ENCODE results near the gene SAPCD2.
A peak's percentile ranks its signal among the peaks of the same experiment; 100 is the strongest.
"Not testable (repeated sequence)": the region's sequence is repeated elsewhere in the genome, so short reads cannot be mapped to it uniquely, and the experiment has no call there.

Gene SAPCD2

DNA sequence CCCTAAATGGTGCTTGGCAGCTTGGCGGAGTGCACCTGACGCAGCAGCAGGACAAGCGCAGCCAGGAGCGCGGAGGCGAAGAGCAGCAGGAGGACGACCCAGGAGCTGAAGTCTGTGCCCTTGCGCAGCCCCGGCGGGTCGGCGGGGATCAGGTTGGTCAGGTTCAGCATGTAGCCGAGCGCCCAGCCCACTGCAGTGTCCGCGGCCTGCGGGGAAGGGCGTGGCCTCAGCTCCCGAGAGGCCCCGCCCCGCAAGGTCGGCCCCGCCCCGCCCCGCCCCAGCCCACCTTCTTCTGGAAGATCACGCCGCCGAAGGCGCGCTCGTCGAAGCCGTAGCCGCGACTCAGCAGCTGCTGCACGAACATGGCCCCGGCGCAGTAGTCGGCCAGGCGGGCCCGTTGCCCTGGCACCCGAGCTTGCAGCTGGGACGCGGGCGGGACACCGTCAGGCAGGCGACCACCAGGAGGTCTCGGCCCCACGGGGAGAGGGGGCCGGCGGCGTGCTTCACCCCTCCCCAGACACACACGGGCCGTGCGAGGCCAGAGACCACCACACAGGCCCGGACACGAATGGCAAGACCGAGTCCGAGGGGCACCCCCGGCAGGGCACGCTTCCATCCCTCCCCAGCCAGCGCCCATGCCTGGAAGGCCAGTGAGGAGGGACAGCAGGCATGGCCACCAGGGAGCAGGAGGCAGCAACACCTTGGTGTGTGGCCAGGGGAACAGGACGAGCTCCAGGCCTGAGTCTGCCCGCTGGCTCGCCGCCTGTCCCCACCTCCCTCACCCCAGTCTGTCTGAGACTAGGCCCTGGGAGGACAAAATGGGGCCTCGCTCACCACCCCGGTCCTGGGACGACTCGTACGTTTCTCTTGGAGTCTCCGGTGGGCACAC lies 21.5 kb downstream of the SAPCD2 start:
- no peak for DNase-seq (ENCODE audit: low read depth, low spot score)

DNA sequence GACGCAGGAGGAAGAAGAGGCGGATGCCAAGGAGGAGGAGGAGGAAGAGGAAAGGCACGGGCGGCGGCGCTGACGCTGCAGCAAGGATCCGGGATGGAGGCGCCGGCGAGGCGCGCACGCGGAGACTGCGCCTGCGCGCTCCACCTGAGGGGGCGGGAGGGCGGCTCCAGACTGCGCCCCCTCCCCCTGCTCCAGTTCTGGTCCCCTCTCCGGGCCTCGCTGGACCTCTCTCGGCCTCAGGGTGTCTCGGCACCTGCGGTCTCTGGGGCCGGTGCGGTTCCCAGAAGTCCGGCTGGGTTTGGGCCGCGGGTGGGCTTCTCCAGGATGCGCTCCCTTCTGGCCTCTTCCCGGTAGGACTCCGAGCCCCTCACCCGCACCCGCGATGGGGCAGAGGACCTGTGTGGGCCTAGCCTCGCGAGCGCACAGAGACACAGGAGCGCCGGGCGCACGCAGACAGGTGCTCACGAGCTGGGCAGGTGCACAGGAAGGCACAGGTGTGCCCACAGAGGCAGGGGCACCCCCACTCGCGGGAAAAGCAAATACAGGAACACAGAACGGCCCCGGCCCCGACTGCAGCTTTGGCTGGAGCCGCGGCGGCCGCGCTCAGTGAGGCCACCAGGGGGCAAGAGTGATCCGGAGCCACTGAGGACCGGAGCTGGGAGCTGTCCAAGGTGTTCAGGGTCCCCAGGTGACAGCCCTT lies 24.1 kb downstream of the SAPCD2 start, which contains the start of gene NPDC1:
Gene NPDC1, minus strand, starts transcription at position 90 of the 700 bp plus-strand sequence. CDS start 188 bp downstream, outside the sequence.
- peak; percentile 61 for DNase-seq (ENCODE audit: low read depth, low spot score)

DNA sequence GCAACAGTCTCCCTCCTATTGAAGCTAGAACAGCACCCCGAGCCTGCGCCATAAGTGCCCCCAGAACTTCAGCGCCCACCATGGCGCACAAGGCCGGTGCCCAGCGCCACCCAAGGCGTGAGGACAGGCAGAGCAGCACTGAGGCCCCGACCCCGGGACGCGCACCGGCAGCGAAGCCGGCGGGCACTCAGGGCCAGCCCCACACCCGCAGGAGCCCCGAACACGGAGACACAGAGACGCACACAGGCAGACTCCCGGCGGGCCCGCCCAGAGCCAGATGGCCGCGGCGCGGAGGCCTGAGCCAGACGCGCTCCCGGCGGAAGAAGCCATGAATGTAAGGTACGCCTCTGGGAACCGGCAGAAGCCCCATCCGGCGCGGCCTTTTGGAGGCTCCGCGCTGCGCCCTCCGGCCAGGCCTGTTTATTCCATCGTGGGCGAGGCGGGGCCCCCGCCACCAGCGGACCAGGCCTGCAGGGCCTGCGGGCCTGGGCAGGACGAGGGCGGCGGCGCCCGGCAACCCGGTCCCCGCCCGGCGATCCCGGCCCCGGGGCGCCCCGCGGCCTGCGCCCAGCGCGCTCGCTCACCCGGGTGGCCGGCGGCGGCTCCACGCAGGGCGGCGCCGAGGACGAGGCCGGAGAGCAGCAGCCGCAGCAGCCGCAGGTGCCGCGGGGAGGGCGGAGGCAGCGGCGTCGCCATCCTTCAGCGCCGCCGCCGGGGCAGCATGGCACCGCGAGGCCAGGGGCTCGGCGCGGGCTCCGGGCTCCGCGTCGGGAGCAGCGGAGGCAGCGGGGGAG lies 24.9 kb downstream of the SAPCD2 start:
- no peak for DNase-seq (ENCODE audit: low read depth, low spot score)

DNA sequence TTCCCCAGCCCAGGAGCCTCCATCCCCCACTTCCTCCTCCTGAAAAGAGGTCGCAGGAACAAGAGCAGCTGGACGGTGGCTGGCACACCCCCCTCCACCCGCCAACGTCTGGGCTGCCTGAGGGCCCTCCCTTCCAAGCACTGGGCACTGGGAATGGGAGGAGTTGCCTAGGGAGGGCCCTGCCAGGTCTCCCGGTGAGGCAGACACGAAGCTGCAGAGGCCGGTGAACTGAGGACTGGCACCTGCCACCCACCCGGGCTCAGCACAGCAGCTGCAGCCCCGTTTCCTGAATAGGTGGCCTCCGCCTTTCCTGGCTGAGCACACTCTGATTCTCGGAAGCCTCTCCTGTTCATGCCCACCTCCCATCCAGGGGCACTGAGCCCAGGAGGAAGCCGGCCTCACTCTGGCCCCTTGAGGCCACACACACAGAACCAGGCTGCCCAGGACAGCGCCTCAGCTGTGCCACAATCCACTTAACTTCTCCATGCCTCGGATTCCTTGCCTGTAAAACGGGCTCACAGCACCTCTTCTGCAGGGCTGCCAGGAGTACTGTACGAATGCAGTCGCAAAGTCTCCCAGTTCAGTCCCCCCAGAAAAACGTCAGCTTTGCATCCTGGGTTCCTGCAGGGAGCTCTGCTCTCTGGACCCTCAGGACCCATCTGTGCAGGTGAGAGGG lies 25.7 kb downstream of the SAPCD2 start:
- no peak for DNase-seq (ENCODE audit: low read depth, low spot score)

DNA sequence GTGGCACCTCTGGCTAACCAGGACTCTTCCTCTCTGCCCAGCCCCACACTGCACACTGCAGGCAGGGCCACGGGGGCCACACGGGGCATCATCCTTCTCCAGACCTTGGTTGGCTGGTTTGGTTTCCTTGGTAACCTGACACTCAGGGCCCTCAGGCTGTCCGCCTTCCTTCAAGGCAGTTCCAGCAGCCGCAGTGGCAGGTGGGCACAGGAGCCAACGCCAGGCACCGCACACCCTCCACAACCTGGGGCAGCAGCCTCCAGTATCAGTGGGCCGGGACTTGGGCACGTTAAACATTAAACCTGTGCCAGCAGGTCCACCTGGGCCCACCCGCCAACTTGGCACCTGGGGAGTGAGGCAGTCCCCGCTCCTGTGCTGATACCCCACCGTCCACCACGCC lies 26.3 kb downstream of the SAPCD2 start:
- no peak for DNase-seq (ENCODE audit: low read depth, low spot score)

DNA sequence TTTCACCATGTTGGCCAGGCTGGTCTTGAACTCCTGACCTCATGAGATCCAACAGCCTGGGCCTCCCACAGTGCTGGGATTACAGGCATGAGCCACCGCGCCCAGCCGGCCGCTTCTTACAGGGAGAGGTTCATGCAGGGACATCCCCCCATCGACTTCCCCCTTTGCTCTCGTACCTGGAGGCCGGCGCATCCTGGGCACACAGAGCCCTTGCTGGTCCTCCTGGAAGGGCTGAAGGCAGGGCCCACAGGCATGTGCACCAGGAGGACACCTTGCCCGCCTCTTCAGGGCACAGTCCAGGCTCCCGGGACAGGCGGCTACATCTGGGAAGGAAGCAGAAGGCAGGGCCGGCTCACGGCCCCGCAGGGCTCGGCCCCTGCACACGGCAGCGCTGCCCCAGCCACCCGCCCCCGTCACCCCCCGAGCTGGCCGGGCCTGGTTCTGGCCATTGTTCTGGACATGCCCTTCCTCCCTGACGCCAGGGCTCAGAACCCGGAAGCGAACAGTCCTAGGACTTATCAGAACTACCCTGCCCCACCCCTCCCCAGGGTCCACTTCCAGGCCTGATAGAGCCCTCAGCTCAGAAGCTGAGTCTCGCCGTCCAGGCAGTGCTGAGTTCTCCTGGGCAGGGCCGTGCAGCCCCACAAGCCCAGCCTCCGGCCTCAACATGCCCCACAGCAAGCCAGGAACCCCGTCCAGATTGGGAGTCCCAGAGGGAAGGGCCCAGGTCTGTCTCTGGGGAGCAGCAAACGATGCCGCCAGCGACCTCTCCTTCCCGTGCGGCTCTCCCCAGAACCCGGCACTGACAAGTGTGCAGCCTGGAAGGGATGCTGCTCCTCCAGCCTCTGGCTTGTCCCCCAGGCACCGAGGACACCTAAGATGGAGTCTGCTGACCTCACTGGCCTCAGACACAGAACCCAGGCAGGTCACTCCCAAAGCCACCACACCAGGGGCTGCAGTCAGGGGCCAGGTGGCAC lies 27.3 kb downstream of the SAPCD2 start:
- no peak for DNase-seq (ENCODE audit: low read depth, low spot score)

DNA sequence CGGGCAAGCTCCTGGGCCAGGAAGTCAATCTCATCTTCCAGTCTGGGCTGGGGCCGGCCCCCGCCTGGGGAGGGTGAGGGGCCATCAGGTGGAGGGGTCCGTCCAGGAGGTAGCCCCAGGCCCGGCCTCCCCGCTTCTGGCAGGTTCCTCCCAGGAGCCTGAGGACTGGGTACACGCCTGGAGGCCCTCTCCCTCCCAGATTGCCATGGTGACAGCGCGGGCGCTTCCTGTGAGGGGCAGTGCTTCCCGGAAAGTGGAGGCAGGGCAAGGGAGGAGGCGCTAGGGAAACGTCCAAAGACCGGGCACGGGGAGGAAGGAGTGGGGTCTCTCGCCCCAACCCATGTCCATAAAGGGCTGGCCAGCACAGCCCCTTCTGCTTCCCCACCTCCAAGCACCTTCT lies 29.2 kb downstream of the SAPCD2 start:
- DNase-seq (ENCODE audit: low read depth, low spot score): no peak

DNA sequence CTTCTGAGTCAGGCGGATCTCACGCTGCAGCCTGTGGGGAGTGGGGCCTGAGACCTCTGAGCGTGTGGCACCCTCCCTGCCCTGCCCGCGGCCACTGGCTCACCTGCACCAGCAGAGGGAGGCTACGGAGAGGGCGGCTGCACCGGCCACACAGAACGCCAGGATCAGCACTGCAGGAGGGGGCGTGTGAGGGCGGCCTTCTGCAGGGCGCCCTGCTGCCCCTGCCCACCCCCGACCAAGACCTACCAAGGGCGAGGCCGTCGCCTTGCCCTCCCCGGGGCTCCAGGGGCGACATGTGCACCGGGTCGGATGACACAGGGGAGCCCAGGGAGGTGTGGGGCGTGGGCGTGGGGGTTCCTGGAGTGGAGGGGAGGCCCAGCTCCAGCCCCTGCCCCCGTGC lies 29.8 kb downstream of the SAPCD2 start:
- no peak for DNase-seq (ENCODE audit: low read depth, low spot score)

DNA sequence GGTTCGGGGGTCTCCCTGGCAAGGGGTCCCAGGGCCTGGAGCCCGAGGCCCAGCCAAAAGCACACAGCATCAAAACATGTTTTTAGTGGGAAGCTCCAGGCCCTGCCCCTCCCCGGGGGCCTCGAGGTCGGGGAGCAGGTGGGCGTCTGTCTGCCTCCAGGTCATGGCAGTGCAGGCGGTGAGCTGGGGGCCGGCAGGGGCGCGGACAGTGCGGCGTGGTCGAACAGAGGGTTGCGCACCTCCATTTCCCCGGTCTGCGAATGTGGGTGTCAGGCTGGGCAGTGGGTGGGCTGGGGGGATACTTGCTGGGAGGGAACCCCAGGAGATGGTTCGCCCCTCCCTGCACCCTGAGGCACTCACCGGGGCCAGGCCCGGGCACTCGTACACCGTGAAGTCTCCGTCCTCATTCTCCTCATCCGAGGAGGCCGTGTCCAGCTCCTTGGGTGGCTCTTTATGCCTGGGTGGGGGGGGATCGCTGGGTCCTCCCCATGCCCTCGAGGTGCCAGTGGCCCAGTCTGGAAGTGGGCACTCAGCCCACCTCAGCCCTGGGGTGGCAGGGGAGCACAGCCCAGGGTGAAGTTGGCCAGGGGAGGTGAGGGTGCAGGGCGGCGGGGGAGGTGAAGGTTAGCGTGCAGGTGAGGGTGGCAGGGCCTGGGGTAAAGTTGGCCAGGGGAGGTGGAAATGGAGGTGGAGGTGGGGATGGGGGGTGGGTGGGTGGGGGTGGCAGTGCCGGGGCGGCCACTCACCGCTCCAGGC lies 30.6 kb downstream of the SAPCD2 start:
- DNase-seq (ENCODE audit: low read depth, low spot score): no peak

DNA sequence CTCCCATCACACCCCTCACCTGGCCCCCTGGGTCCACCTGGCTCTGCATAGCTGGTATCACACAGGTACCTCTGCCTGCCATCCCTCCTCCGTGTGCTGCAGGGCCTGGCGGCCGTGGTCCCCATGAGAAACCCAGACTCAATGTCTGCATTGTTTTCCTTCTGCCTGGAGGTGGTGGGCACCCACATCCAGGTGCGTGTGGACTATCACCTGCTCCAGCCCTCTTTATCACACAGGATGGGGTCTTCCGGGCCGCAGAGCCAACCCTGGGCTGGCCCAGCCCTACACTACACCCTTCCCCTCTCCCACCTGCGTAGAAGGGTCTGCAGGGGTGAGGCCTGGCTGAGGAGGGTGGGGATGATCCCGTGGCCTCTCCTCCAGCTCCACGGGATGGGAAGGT lies 31.4 kb downstream of the SAPCD2 start:
- DNase-seq (ENCODE audit: low read depth, low spot score): no peak

DNA sequence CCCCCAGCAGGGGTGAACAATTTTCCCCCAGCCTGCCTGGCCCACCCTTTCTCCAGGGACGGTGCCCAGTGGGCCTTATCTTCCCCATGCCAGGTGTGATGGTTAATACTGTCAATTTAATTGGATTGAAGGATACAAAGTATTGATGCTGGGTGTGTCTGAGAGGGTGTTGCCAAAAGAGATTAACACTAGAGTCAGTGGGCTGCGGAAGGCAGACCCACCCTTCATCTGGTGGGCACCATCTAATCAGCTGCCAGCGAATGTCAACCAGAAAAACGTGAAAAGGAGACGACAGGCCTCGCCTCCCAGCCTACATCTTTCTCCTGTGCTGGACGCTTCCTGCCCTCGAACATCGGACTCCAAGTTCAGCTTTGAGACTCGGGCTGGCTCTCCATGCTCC lies 32.9 kb downstream of the SAPCD2 start:
- no peak for DNase-seq (ENCODE audit: low read depth, low spot score)

DNA sequence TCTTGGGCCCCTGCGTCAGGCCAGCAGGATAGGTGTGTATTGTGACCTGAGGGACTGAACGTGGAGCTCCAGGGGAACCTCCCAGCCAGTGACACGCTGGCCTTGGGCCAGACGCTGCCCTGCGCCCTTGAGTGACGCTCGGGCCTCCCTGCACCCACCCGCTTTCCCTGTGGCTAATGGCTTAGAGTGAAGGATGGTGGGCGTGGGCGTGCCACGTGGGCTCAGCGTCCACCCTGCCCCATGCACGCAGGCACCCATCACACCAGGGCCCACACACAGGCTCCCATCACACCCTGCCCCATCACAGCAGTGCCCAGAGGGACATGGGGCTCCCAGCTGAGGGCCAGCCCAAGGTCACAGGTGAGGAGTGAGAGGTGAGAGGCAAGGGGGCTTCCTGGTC lies 33.3 kb downstream of the SAPCD2 start:
- DNase-seq (ENCODE audit: low read depth, low spot score): no peak

DNA sequence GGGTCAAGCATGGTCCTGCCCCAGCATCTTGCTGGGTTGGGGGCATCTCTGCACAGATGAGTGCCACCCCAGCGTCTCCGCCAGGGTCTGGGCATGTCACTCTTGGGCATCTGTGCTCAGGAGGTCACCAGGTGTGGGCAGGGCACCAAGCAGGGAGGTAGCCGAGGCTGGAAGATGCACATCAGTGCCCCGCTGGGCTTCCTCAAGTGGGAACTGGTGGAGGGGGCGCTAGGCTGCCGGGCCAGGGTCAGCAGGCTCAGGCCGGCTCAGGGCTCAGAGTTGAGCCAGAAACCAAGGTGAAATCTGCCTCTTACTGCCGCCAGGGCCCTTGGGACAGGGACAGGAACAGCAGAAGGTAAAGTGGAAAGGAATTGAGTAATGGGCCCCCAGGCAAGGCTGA lies 34.4 kb downstream of the SAPCD2 start:
- no peak for DNase-seq (ENCODE audit: low read depth, low spot score)

DNA sequence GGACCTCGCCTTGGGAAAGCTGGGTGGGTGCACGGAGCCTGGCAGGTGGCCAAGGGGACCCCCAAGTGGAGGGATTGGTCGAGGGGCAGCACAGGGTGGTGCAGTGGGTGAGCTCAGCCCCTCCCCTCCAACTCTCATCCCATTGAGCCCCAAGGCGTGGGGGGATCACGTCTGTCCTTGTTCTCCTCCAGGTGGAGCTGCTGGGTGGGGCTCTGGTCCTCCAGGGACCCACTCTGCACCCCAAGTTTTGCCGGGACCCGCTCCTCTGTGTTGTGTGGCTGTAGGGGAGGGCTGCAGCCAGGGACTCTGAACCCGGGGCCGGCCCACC lies 34.9 kb downstream of the SAPCD2 start:
- no peak for DNase-seq (ENCODE audit: low read depth, low spot score)

DNA sequence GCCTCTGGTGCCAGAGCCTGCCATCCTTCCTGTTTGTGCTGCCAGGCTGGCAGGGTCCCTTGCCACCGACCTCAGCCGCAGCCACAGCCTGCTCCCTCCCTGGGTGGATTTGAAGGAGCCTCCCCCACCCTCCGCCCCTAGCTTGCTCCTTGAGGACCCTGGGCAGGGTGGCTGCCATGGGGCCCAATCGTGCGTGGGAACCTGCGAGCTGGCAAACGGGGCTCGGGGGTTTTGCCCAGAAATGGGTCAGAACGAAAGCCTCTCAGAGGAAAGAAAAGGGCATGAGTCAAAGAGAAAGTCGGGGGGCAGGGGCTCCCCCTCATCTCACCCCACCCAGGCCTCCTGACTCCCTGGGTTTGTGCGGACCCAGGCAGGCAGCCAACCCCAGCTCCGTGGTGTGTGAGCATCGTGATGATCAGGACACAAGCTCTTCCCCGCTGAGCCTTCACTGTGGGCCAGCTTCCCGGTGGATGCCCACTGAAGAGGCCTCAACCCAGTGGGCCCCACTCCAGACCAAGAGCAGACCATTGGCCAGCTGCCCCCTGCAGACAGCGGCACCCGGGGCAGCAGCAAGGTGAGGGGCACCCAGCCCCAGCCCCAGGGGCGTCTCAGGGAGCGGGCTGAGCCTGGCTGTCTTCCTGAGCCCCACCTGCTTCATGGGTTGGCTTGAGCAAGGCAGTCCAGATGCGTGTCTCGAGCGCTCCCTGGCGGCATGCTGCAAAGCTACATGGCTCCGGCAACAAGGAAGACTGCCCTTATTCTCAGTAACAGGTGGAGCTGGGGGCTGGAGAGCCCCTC lies 35.4 kb downstream of the SAPCD2 start:
- peak; percentile 70 for DNase-seq (ENCODE audit: low read depth, low spot score)

DNA sequence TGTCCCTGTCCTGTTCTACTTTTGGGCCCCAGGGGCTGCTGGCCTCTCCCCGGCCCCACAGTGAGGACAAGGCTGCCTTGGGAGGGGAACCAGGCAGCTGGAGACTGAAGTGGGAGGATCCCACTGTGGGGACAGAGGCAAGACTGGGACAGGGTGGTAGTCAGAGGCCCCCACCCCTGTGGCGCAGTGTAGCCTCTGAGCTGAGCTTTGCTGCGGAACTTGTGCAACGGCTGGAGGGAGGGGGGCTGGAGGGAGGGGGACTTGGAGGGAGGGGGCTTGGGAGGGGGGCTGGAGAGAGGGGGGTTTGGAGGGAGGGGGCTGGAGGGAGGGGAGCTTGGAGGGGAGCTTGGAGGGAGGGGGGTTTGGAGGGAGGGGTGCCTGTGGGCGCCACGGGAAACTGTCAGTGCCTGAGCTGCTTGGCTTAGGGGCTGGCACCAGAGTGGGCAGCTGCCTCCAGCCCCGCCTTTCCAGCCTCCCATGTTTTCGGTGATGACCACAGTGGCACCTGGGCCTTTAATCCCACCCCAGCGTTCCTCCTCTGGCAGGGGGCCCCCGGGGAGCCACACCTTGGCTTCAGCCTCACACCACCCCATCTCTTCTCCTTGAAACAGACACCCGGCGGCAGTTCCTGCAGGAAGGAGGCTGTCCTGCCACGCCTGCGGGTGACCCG lies 36.2 kb downstream of the SAPCD2 start:
- DNase-seq (ENCODE audit: low read depth, low spot score): no peak

DNA sequence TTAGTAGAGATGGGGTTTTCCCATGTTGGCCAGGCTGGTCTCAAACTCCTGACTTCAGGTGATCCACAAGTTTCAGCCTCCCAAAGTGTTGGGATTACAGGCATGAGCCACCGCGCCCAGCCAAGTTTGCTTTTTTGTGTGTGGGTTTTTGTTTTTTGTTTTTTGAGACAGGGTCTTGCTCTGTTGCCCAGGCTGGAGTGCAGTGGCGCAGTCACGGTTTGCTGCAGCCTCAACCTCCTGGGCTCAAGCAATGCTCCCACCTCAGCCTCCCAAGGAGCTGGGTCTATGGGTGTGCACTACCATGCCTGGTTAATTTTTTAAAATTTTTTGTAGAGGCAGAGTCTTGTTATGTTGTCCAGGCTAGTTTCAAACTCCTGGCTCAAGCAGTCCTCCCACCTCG lies 36.9 kb downstream of the SAPCD2 start:
- not testable (repeated sequence) for DNase-seq (ENCODE audit: low read depth, low spot score)

DNA sequence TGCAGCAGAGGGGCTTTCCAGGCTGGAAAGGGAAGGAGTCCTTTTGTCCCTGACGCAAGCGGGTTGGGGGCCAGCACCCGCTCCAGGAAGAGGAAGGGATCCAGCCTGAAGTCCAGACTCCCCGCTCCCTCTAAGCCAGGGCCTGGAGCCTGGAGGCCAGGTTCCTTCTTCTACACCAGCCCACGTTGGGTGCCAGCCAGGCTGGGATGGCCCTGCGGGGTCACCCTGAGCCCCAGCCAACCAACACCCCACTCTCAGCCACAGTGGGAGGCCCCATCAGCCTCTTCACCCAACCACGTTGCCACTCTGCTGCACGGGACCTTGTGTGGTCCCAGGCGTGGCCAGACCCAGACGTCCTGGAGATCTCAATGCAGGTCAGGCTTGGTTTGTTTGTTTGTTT lies 37.5 kb downstream of the SAPCD2 start:
- no peak for DNase-seq (ENCODE audit: low read depth, low spot score)

All from activated naive CD8-positive, alpha-beta T cell treated with anti-CD3 and anti-CD28 coated beads, Interleukin-2, amount 50 U/mL, for 16 hours (primary cell).